Stimulated activated CD8-positive, alpha-beta memory T cell treated with anti-CD3 and anti-CD28 coated beads, Interleukin-15, amount 100 ng/mL, for 4 hours (primary cell): ENCODE results near the gene RFX3.

ENCODE experiments used
- DNase-seq, 2 donors: peaks; one replicate each; pipeline ENCODE4 v3.0.0-alpha.2; 2020; ENCODE audit warnings: low read depth in 2 of 2

The RFX3 gene

GRCh38 chr9:3525836-3526164, at the start of gene RFX3:
RFX3 (minus strand) TSS chr9:3526001; CDS start chr9:3395588, 130,413 bp downstream.
- DNase-seq: peak; percentile 86

GRCh38 chr9:3571500-3571899, 45.7 kb upstream of the RFX3 start:
- no peak for DNase-seq

DNA sequence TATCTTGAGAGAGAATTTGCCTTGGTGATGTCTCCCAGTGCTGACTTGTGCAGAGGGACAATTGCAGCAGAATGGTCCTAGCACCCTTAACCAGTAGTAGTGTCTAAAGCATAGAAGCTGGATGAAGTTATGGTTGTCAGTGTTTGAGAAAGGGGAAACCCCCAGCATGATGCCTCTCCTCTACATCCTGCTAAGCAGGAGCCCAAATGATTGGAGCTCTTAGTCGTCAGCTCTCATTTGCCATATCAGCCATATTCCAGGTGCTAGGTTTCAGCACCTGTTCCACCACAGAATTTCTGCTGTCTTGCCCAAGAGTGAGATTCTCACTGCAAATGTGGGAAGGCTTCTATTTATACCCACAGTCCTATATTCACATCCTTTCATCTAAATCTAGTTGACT, 43.7 kb upstream of the RFX3 start:
- DNase-seq: no peak

DNA sequence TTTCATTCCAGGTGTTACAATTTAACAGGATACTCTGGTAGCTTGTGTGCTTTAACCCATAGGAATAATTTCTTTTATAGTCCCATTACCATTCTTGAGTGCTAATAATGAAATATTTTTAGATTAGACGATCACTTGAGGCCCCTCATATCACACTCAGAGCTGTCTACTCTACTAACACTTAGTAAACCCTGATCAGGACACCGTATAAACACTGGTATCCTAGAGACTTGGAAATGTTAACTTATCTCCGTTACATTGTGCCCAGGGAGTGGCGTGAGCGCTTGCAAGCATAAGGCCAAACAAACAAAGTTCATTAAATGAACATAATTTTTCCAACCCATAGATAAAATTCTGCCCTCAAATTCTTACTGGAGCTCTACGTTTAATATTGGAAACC, 42.2 kb upstream of the RFX3 start:
- no peak for DNase-seq

GRCh38 chr9:3553076-3553765, 27.4 kb upstream of the RFX3 start:
- no peak for DNase-seq

GRCh38 chr9:3549225-3549624, 23.4 kb upstream of the RFX3 start:
- DNase-seq: no peak

DNA sequence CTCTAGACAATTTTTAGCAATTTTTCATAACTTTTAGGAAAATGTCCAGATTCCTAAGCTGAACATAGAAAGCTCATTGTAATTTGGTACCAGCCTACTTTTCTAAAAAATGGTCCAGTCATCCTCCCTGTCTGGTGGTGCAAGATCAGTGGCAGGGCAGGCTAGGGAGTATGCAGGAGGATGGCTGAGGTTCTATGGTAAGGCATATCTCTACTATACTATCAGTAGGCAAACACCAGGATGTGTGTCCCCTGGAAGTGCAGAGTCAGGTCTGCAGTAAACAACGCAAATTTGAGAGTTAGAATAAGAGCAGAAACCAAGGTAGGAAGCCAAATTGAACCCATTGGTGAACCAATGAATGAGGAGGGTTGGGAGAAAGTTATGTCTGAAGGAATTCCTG, 22.8 kb upstream of the RFX3 start:
- no peak for DNase-seq

DNA sequence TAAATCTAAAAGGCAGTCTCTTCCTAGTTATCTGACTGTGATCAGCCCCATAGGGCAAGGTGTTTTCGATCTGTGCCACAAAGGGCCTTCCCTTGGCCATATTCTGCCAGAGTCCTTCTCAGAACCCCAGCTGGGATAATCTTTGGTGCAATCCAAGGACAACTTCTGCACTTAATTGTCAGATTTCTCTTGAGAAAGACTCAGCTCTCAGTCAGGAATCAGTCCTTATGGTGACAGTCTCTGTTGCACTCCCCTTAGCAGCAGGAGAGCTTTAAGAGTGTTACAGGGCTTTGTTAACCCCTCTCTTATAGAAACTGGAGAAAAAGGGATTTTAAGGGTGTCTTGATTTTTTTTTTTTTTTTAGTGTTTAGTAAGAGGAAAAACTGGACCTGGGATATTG, 15.4 kb upstream of the RFX3 start:
- DNase-seq: no peak

DNA sequence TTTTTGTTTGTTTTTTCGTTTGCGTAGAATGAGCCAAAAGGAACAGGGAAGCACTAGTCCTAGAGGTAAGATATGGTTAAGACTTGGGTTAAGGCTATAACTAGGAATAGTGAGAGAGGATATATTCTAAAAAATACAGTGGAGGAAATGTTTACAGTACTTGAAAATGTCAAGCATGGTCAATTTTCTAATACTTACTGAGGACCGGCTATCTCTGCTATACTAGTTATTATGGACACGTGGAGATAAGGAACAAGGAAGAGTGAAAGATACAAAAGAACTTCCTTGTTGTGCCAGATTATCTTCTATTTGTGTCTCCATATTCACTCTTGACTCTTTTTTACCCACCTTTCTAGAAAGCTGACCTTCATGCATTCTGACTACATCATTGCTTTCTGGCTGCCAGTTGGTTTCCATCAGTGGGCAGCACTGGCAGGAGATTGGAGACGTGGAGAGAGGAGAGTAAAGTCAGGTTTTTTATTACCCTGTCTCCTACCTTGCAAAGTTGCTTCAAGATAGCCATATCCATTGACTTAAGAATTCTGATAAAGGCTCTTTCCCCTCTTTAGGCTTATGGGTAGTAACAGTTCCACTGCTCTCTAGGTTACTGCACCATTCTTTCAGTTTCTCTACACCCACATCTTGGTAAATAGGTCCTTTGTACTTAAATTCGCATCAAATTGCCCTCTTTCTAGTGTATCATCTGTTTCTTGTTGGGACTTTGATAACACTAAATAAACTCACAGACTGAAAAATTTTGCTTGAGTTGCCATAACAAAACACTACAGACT, 9.0 kb upstream of the RFX3 start:
- DNase-seq: no peak

- no peak for DNase-seq
Observed at GRCh38 chr9:3532158-3532557, 6.4 kb upstream of the RFX3 start.

GRCh38 chr9:3528451-3528850, 2.6 kb upstream of the RFX3 start:
- peak in 1 of 2 donors; percentile 30 for DNase-seq

GRCh38 chr9:3526997-3527940, 1.5 kb upstream of the RFX3 start:
- no peak for DNase-seq

- DNase-seq: peak; percentile 74 to 83
Observed at GRCh38 chr9:3526165-3526996, 580 bp upstream of the RFX3 start.

GRCh38 chr9:3525096-3525835, 535 bp downstream of the RFX3 start:
- no peak for DNase-seq

DNA sequence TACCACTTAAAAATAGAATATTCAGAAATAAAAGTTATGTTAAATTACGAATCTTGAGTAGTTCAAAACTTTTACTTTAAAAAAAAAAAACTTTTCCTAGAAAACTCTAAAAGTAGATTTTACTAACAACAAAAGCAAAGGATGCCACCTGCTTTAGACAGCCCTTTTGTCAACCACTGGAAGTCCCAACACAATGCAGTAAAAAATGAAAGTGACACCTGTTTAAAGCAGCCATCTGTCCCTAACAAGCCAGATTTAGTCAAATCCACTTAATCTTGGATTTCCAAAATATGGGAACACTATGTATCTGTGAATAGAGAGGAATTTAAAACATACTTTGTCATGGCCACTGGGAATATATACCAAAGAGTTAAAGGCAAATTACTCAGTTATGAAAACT, 3.8 kb downstream of the RFX3 start:
- no peak for DNase-seq

- no peak for DNase-seq
Observed at GRCh38 chr9:3520564-3520963, 5.2 kb downstream of the RFX3 start.

- DNase-seq: no peak
Observed at GRCh38 chr9:3517377-3518048, 8.3 kb downstream of the RFX3 start.

DNA sequence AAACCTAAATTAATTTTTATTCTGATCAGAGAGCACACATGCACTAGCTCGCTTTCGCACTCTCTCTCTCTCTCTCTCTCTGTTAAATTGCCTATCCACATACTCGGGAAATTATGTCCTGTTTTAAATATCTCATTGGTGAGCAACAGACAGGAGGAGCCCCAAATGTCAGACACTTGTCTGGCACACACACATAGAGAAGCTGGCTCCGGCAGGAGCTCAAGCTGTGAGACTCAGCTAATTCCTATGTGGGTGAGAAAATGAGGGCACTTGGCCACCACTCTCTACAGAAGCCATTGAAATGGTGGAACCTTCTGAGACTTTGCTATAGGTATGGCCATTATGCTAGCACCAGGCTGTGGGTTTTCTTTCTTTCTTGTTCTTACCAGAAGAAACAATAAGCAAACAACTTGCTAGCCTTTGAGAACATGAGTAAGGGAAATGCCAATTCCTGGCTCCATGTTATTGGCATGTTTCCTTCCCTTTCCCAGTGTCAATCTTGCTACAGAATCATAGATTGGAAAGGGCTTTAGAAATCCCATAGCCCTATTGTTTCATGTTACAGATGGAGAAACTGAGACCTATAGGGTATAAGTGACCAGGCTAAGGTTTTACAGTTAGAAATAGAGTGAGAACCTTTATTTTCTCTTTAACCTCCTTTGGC, 9.0 kb downstream of the RFX3 start:
- DNase-seq: no peak

GRCh38 chr9:3515405-3515804, 10.4 kb downstream of the RFX3 start:
- DNase-seq: no peak

GRCh38 chr9:3514786-3515185, 11.0 kb downstream of the RFX3 start:
- no peak for DNase-seq
